SK-N-SH treated with all-trans-retinoic acid at 6 μM for 48 hours (cell line): ENCODE data around the gene GASK1B.

Experiments used
- ATAC-seq: fragments of 200-7000 bp; cut with Tn5 transposase; 3 replicates; pipeline ENCODE4 v1.9.1; 2020; ENCODE audit warnings: mild to moderate bottlenecking, moderate library complexity
- ARNTL ChIP-seq: fragments of 450-650 bp; formaldehyde crosslinking; IDR thresholded peaks from 2 replicates; pipeline ENCODE4 v1.5.0; 2020; ENCODE audit warnings: low read depth, mild to moderate bottlenecking, moderate library complexity, borderline replicate concordance
- BACH2 ChIP-seq: fragments of 250-450 bp; sonication (Bioruptor Pico); IDR thresholded peaks from 2 replicates; pipeline ENCODE4 v1.9.0; 2021; ENCODE audit warnings: mild to moderate bottlenecking, borderline replicate concordance
- CSDC2 ChIP-seq: fragments of 250-450 bp; sonication (Bioruptor Pico); IDR thresholded peaks from 2 replicates; pipeline ENCODE4 v1.5.0; 2020; ENCODE audit warnings: mild to moderate bottlenecking, moderate library complexity
- CSRNP3 ChIP-seq: fragments of 250-450 bp; sonication (Bioruptor Pico); IDR thresholded peaks from 2 replicates; pipeline ENCODE4 v1.5.1; 2021; ENCODE audit warnings: mild to moderate bottlenecking, moderate library complexity
- ESRRG ChIP-seq: fragments of 250-450 bp; sonication (Bioruptor Pico); IDR thresholded peaks from 2 replicates; pipeline ENCODE4 v1.6.1; 2021; ENCODE audit warnings: mild to moderate bottlenecking
- GLIS3 ChIP-seq: fragments of 250-450 bp; sonication (Bioruptor Pico); IDR thresholded peaks from 2 replicates; pipeline ENCODE4 v1.5.0; 2020; ENCODE audit warnings: mild to moderate bottlenecking, moderate library complexity
- ISL1 ChIP-seq: fragments of 250-450 bp; sonication (Bioruptor Pico); IDR thresholded peaks from 2 replicates; pipeline ENCODE4 v2.1.2; 2022; ENCODE audit warnings: mild to moderate bottlenecking, moderate library complexity
- PATZ1 ChIP-seq: fragments of 250-450 bp; sonication (Bioruptor Pico); IDR thresholded peaks from 2 replicates; pipeline ENCODE4 v1.8.0; 2020; ENCODE audit warnings: mild to moderate bottlenecking, moderate library complexity, borderline replicate concordance
- POU6F1 ChIP-seq: fragments of 250-450 bp; sonication (Bioruptor Pico); IDR thresholded peaks from 2 replicates; pipeline ENCODE4 v1.8.0; 2021; ENCODE audit warnings: low read depth, mild to moderate bottlenecking, moderate library complexity, borderline replicate concordance
- PPARA ChIP-seq: fragments of 250-450 bp; sonication (Bioruptor Pico); IDR thresholded peaks from 2 replicates; pipeline ENCODE4 v1.5.0; 2020; ENCODE audit warnings: mild to moderate bottlenecking, borderline replicate concordance
- RARB ChIP-seq: fragments of 250-450 bp; sonication (Bioruptor Pico); IDR thresholded peaks from 2 replicates; pipeline ENCODE4 v1.8.0; 2021; ENCODE audit warnings: mild to moderate bottlenecking, moderate library complexity
- SNAI2 ChIP-seq: fragments of 250-450 bp; sonication (Bioruptor Pico); IDR thresholded peaks from 2 replicates; pipeline ENCODE4 v1.5.0; 2020; ENCODE audit warnings: mild to moderate bottlenecking, moderate library complexity
- TSHZ2 ChIP-seq: fragments of 250-450 bp; sonication (Bioruptor Pico); IDR thresholded peaks from 2 replicates; pipeline ENCODE4 v1.5.0; 2020; ENCODE audit warnings: mild to moderate bottlenecking, moderate library complexity
- ZC3H10 ChIP-seq: fragments of 250-450 bp; sonication (Bioruptor Pico); IDR thresholded peaks from 2 replicates; pipeline ENCODE4 v1.5.1; 2021; ENCODE audit warnings: mild to moderate bottlenecking, moderate library complexity
- ZFP30 ChIP-seq: fragments of 450-650 bp; formaldehyde crosslinking; IDR thresholded peaks from 2 replicates; pipeline ENCODE4 v1.5.0; 2022; ENCODE audit warnings: mild to moderate bottlenecking, moderate library complexity
- ZNF70 ChIP-seq: fragments of 450-650 bp; formaldehyde crosslinking; IDR thresholded peaks from 2 replicates; pipeline ENCODE4 v1.5.0; 2020; ENCODE audit warnings: mild to moderate bottlenecking, moderate library complexity

GASK1B gene

GRCh38 chr4:158189422-158189821 lies 16.6 kb upstream of the GASK1B start:
- no peak for ATAC-seq
- TF ChIP-seq CSDC2 (CRISPR knock-in tag) (no peak), ISL1 (CRISPR knock-in tag) (no peak), TSHZ2 (CRISPR knock-in tag) (no peak), ZNF70 (CRISPR knock-in tag) (no peak), CSRNP3 (CRISPR knock-in tag) (no peak), POU6F1 (no peak), ZFP30 (no peak), ESRRG (no peak), PPARA (CRISPR knock-in tag) (no peak), PATZ1 (CRISPR knock-in tag) (no peak)

DNA sequence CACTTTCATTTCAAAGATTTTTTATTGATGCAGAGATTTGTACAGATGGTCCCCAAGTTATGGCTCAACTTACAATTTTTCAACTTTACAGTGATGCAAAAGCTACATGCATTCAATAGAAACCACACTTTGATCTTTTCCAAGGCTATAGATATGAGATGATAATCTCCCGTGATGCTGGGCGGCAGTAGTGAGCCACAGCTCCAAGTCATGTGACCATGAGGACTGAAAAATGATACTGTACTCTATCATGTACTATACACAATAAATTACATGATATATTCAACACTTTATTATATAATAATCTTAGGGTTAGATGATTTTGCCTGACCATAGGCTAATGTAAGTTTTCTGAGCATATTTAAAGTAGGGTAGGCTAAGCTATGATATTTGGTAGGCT lies 14.0 kb upstream of the GASK1B start:
- no peak for ATAC-seq
- TF ChIP-seq SNAI2 (CRISPR knock-in tag): no peak
- TF ChIP-seq BACH2 (CRISPR knock-in tag): no peak
- no peak for TF ChIP-seq GLIS3 (CRISPR knock-in tag)
- TF ChIP-seq ESRRG: no peak
- no peak for TF ChIP-seq ZFP30
- TF ChIP-seq CSDC2 (CRISPR knock-in tag): no peak
- TF ChIP-seq ARNTL (CRISPR knock-in tag): no peak
- no peak for TF ChIP-seq PATZ1 (CRISPR knock-in tag)

- ATAC-seq: peak; percentile 80
- TF ChIP-seq TSHZ2 (CRISPR knock-in tag) (no peak), ZNF70 (CRISPR knock-in tag) (no peak), ESRRG (no peak), ZC3H10 (no peak), RARB (no peak), ISL1 (CRISPR knock-in tag) (no peak), ARNTL (CRISPR knock-in tag) (no peak), POU6F1 (no peak), CSRNP3 (CRISPR knock-in tag) (no peak), PATZ1 (CRISPR knock-in tag) (no peak)
These were observed 9.9 kb upstream of the GASK1B start for GRCh38 chr4:158182736-158183135.
